HEK293T (cell line): ENCODE results near the gene YES1.

Experiments used
- BHLHE40 ChIP-seq: fragments of 450-650 bp; IDR thresholded peaks from 2 replicates; pipeline ENCODE4 v1.6.1; 2016; ENCODE audit warnings: mild to moderate bottlenecking, moderate library complexity, borderline replicate concordance
- ELF4 ChIP-seq: fragments of 450-650 bp; IDR thresholded peaks from 2 replicates; pipeline ENCODE4 v1.6.1; 2017; ENCODE audit warnings: antibody characterized with exemption
- FOXA1 ChIP-seq: fragments of 450-650 bp; IDR thresholded peaks from 2 replicates; pipeline ENCODE4 v1.6.1; 2016; ENCODE audit warnings: mild to moderate bottlenecking
- FOXK2 ChIP-seq: fragments of 450-650 bp; IDR thresholded peaks from 2 replicates; pipeline ENCODE4 v1.6.1; 2016; ENCODE audit warnings: mild to moderate bottlenecking
- FOXM1 ChIP-seq: fragments of 450-650 bp; IDR thresholded peaks from 2 replicates; pipeline ENCODE4 v1.6.1; 2017; ENCODE audit warnings: mild to moderate bottlenecking, borderline replicate concordance
- HDGF ChIP-seq: fragments of 450-650 bp; IDR thresholded peaks from 2 replicates; pipeline ENCODE4 v1.6.1; 2017; ENCODE audit warnings: antibody characterized with exemption, borderline replicate concordance
- L3MBTL2 ChIP-seq: fragments of 450-650 bp; conservative IDR thresholded peaks from 2 replicates; pipeline ENCODE4 v1.6.1; 2016; ENCODE audit warnings: mild to moderate bottlenecking
- LEF1 ChIP-seq: fragments of 450-650 bp; IDR thresholded peaks from 2 replicates; pipeline ENCODE4 v1.6.1; 2017; ENCODE audit warnings: mild to moderate bottlenecking, borderline replicate concordance
- NFRKB ChIP-seq: fragments of 450-650 bp; IDR thresholded peaks from 2 replicates; pipeline ENCODE4 v1.6.1; 2016; ENCODE audit warnings: mild to moderate bottlenecking, moderate library complexity
- SP1 ChIP-seq: fragments of 450-650 bp; IDR thresholded peaks from 2 replicates; pipeline ENCODE4 v1.6.1; 2017
- SUZ12 ChIP-seq: fragments of 450-650 bp; IDR thresholded peaks from 2 replicates; pipeline ENCODE4 v1.6.1; 2016; ENCODE audit warnings: mild to moderate bottlenecking
- TARDBP ChIP-seq: fragments of 450-650 bp; IDR thresholded peaks from 2 replicates; pipeline ENCODE4 v1.6.1; 2016
- ZNF384 ChIP-seq: fragments of 450-650 bp; IDR thresholded peaks from 2 replicates; pipeline ENCODE4 v1.6.1; 2016
- TF ChIP-seq, protein P1 (sequence below): fragments of 450-650 bp; IDR thresholded peaks from 2 replicates; pipeline ENCODE4 v1.6.1; 2016

DNA sequence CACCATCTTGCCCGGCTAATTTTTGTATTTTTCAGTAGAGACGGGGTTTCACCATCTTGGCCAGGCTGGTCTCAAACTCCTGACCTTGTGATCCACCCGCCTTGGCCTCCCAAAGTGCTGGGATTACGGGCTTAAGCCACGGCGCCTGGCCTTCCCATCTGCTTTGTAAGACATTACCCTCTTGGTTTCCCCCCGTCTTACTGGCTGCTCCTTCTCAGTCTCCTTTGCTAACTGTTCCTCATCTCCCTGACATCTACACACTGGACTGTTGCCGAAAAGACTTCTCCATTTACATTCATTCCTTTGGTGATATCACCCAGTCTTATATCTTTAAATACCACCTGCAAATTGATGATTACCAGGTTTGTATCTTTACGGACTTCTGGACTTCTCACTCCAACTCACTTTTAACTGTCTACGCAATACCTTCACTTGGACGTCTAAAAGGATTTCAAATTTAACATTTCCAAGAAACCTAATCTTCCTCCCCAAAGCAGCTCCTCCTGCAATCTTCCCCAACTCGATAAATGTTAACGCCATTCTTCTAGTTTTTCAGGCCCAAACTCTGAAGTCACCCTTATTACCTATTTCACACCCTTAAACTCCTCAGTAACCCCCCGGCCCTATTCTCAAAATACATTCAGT is 37.9 kb downstream of the YES1 start:
- TF ChIP-seq FOXA1 = no peak
- no peak for TF ChIP-seq SUZ12
- TF ChIP-seq SP1 = no peak
- no peak for TF ChIP-seq NFRKB
- no peak for TF ChIP-seq L3MBTL2
- TF ChIP-seq LEF1 = no peak
- TF ChIP-seq TARDBP = no peak
- no peak for TF ChIP-seq BHLHE40
- TF ChIP-seq, protein P1, sequence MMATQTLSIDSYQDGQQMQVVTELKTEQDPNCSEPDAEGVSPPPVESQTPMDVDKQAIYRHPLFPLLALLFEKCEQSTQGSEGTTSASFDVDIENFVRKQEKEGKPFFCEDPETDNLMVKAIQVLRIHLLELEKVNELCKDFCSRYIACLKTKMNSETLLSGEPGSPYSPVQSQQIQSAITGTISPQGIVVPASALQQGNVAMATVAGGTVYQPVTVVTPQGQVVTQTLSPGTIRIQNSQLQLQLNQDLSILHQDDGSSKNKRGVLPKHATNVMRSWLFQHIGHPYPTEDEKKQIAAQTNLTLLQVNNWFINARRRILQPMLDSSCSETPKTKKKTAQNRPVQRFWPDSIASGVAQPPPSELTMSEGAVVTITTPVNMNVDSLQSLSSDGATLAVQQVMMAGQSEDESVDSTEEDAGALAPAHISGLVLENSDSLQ = no peak
- no peak for TF ChIP-seq FOXM1
- TF ChIP-seq ELF4 = no peak
- no peak for TF ChIP-seq HDGF
- TF ChIP-seq FOXK2 = no peak
- TF ChIP-seq ZNF384 = no peak
